ENCODE measurements around the gene TSHZ2. TPM values are rescaled to one million over a fixed set of nuclear protein-coding genes. Genes with fewer than 3 reads are reported as not detected.

The TSHZ2 gene
- total and polyA plus RNA-seq, 2 donors (not counting 3 experiments of a cell fraction or from before 2014, with no cell fraction given): not detected

- Histone ChIP-seq H4K20me1 (replicated peaks; ENCODE audit: control insufficient read depth, extremely low read depth, insufficient read depth, low read length) (no peaks in the 10 kb centered on the region), H3K27me3 (ENCODE audit: control insufficient read depth in 2 of 2, insufficient read depth in 2 of 2, low read length in 2 of 2) (peaks cover 0 to 3% of the 10 kb centered on the region in 2 experiments), H3K9ac (replicated peaks; ENCODE audit: extremely low read depth, insufficient read depth, low read length) (no peak overlapping the region), H3K4me1 (ENCODE audit: control insufficient read depth, extremely low read depth, insufficient read depth, low read length) (no peaks in the 10 kb centered on the region), H3K4me2 (ENCODE audit: insufficient read depth, low read length) (no peak overlapping the region), H2AFZ (ENCODE audit: low read depth, low read length) (no peak overlapping the region), H3K9me3 (replicated peaks; ENCODE audit: control insufficient read depth, insufficient read depth, low read length) (no peaks in the 10 kb centered on the region), H3K27ac (ENCODE audit: insufficient read depth, low read depth, low read length) (no peak overlapping the region), H3K79me2 (ENCODE audit: control insufficient read depth, insufficient read depth, low read length) (no peaks in the 10 kb centered on the region), H3K4me3 (replicated peaks in 1 of 3; ENCODE audit: insufficient read depth in 1 of 3, low read depth in 1 of 3, low read length in 3 of 3) (no peak overlapping the region), H3K36me3 (ENCODE audit: control insufficient read depth in 2 of 2, extremely low read depth in 1 of 2, insufficient read depth in 2 of 2, low read length in 2 of 2) (no peaks in the 10 kb centered on the region), H3K9me1 (replicated peaks; ENCODE audit: control insufficient read depth, extremely low read depth, insufficient read depth, low read length) (no peaks in the 10 kb centered on the region)
- DNase-seq (ENCODE audit: low read depth, low spot score) (no peak), FAIRE-seq (no peak)
- TF ChIP-seq FOS (IDR thresholded peaks at IDR 0.05; ENCODE audit: borderline replicate concordance, insufficient read depth, low read length) (no peak), GATA2 (IDR thresholded peaks at IDR 0.05; ENCODE audit: insufficient read depth, insufficient read length, low read depth, low read length) (no peak), MYC (IDR thresholded peaks at IDR 0.05; ENCODE audit: low read depth, low read length) (no peak), POLR2AphosphoS5 (IDR thresholded peaks at IDR 0.05; ENCODE audit: insufficient read depth, low read depth, low read length) (no peak)
- dilution Hi-C loops (cut with MboI; ENCODE audit: extremely low pct_ligation_motif_present, low sequenced_read_pairs) (no loop called here), intact Hi-C loops (cut with micrococcal nuclease) (no loop called here)
- no TSS peak for BruUV-seq (replicated peaks)
- CTCF ChIA-PET: no interaction called here
- POLR2A ChIA-PET: no interaction called here
These were observed 3.8 kb downstream of the TSHZ2 start for GRCh38 chr20:52975803-52976531.

- Histone ChIP-seq H3K9me1 (replicated peaks; ENCODE audit: control insufficient read depth, extremely low read depth, insufficient read depth, low read length) (no peaks in the 10 kb centered on the region), H3K79me2 (ENCODE audit: control insufficient read depth, insufficient read depth, low read length) (no peaks in the 10 kb centered on the region), H3K4me1 (ENCODE audit: control insufficient read depth, extremely low read depth, insufficient read depth, low read length) (no peaks in the 10 kb centered on the region), H2AFZ (ENCODE audit: low read depth, low read length) (no peak overlapping the region), H3K27ac (ENCODE audit: insufficient read depth, low read depth, low read length) (no peak overlapping the region), H3K9ac (replicated peaks; ENCODE audit: extremely low read depth, insufficient read depth, low read length) (no peak overlapping the region), H3K36me3 (ENCODE audit: control insufficient read depth in 2 of 2, extremely low read depth in 1 of 2, insufficient read depth in 2 of 2, low read length in 2 of 2) (no peaks in the 10 kb centered on the region), H3K9me3 (replicated peaks; ENCODE audit: control insufficient read depth, insufficient read depth, low read length) (no peaks in the 10 kb centered on the region), H3K4me3 (replicated peaks in 1 of 3; ENCODE audit: insufficient read depth in 1 of 3, low read depth in 1 of 3, low read length in 3 of 3) (no peak overlapping the region), H3K4me2 (ENCODE audit: insufficient read depth, low read length) (no peak overlapping the region), H4K20me1 (replicated peaks; ENCODE audit: control insufficient read depth, extremely low read depth, insufficient read depth, low read length) (no peaks in the 10 kb centered on the region), H3K27me3 (ENCODE audit: control insufficient read depth in 2 of 2, insufficient read depth in 2 of 2, low read length in 2 of 2) (no peaks in the 10 kb centered on the region)
- dilution Hi-C loops (cut with MboI; ENCODE audit: extremely low pct_ligation_motif_present, low sequenced_read_pairs): no loop called here
- no peak for DNase-seq (ENCODE audit: low read depth, low spot score)
- CTCF ChIA-PET: no interaction called here
- BruUV-seq (replicated peaks): no TSS peak
- POLR2A ChIA-PET: no interaction called here
- TF ChIP-seq CTCF (IDR thresholded peaks at IDR 0.05; ENCODE audit: extremely low read depth in 1 of 2, insufficient read depth in 1 of 2, low read depth in 1 of 2, low read length in 2 of 2): no peak
- intact Hi-C loops (cut with micrococcal nuclease): no loop called here
- FAIRE-seq: no peak
These were observed 6.7 kb downstream of the TSHZ2 start for GRCh38 chr20:52978851-52979250.
